Mucosa of descending colon (tissue), 3 donors: ENCODE measurements around the gene PCOLCE2. TPM values are rescaled to one million over a fixed set of nuclear protein-coding genes. Genes with fewer than 3 reads are reported as not detected.
A peak's percentile ranks its signal among the peaks of the same experiment; 100 is the strongest.

Experiments
- ATAC-seq: fragments of 200-7000 bp; cut with Tn5 transposase; one replicate; pipeline ENCODE4 v1.9.1; 2020; ENCODE audit warnings: mild to moderate bottlenecking, moderate library complexity
- DNase-seq, 3 donors: peaks; one replicate each; pipeline ENCODE4 v3.0.0-alpha.2; 2020
- H3K36me3 ChIP-seq: fragments of 200-600 bp; one replicate; pipeline ENCODE4 v1.8.0; 2021; ENCODE audit warnings: low read depth, mild to moderate bottlenecking
- H3K4me1 ChIP-seq: fragments of 200-600 bp; one replicate; pipeline ENCODE4 v1.8.0; 2021; ENCODE audit warnings: low read depth, mild to moderate bottlenecking
- H3K4me3 ChIP-seq: fragments of 200-600 bp; one replicate; pipeline ENCODE4 v1.8.0; 2021; ENCODE audit warnings: mild to moderate bottlenecking
- H3K9me3 ChIP-seq: fragments of 200-600 bp; one replicate; pipeline ENCODE4 v1.8.0; 2021; ENCODE audit warnings: mild to moderate bottlenecking
- CTCF ChIP-seq: fragments of 200-600 bp; IDR thresholded peaks from one replicate; pipeline ENCODE4 v1.8.0; 2022; ENCODE audit warnings: antibody characterized with exemption, mild to moderate bottlenecking
- intact Hi-C, 2 donors: fragments of 100-400 bp; cut with DNase I in 1 of 2; cut with micrococcal nuclease in 1 of 2; formaldehyde crosslinking; loops; one replicate each; pipeline versions ENCODE4 v1.11.0 to v1.11.1; 2022; cut with DNase I, micrococcal nuclease
- total RNA-seq, 3 donors: library from RNA; stranded (reverse); fragmentation: NEBNext Ultra II Directional in 2 of 3; extraction: Animal tissue kit (Norgen Biotek cat#: 25700) in 2 of 3; gene quantifications; one replicate each; pipeline versions ENCODE4 v1.2.1 to v1.2.4, GENCODE V29; 2021 to 2023
- donor health status: DM: no; HTN: no; CAD: no; lungs with moderate emphysema.
- donor health status: DM: no; HTN: no; CAD: no.
- donor health status: DM: no; HTN: yes; CAD: no.

Gene PCOLCE2
- total RNA-seq, 3 donors from 2014 or later: 1.5 to 8.4 (median 2.3) TPM

- Histone ChIP-seq H3K36me3 (no peaks in the 10 kb centered on the region), H3K4me3 (no peak overlapping the region), H3K4me1 (peaks cover 2% of the 10 kb centered on the region), H3K9me3 (no peaks in the 10 kb centered on the region)
- DNase-seq (no peak), ATAC-seq (peak; percentile 37)
- TF ChIP-seq CTCF: no peak
- intact Hi-C loops: no loop called here
Observed at GRCh38 chr3:142863010-142863817, 25.7 kb downstream of the PCOLCE2 start.

GRCh38 chr3:142861926-142862325 is 27.0 kb downstream of the PCOLCE2 start:
- peaks cover 2% of the 10 kb centered on the region for H3K4me1 ChIP-seq
- H3K4me3 ChIP-seq: no peak overlapping the region
- intact Hi-C loops: no loop called here
- H3K9me3 ChIP-seq: no peaks in the 10 kb centered on the region
- no peak for TF ChIP-seq CTCF
- H3K36me3 ChIP-seq: no peaks in the 10 kb centered on the region
- DNase-seq (no peak), ATAC-seq (no peak)

GRCh38 chr3:142858043-142858442 is 30.8 kb downstream of the PCOLCE2 start:
- no peaks in the 10 kb centered on the region for H3K4me1 ChIP-seq
- no peak for ATAC-seq
- H3K36me3 ChIP-seq: no peaks in the 10 kb centered on the region
- intact Hi-C loops: no loop called here
- no peak for DNase-seq
- TF ChIP-seq CTCF: no peak
- no peak overlapping the region for H3K4me3 ChIP-seq
- H3K9me3 ChIP-seq: no peaks in the 10 kb centered on the region

- H3K4me1 ChIP-seq: no peaks in the 10 kb centered on the region
- TF ChIP-seq CTCF: no peak
- DNase-seq: peak; percentile 37 to 48 (median 41)
- intact Hi-C loops: no loop called here
- peak; percentile 95 for ATAC-seq
- no peak overlapping the region for H3K4me3 ChIP-seq
- no peaks in the 10 kb centered on the region for H3K36me3 ChIP-seq
- H3K9me3 ChIP-seq: no peaks in the 10 kb centered on the region
Observed at GRCh38 chr3:142857056-142857455, 31.8 kb downstream of the PCOLCE2 start.

- Histone ChIP-seq H3K4me1 (no peaks in the 10 kb centered on the region), H3K9me3 (no peaks in the 10 kb centered on the region), H3K36me3 (no peaks in the 10 kb centered on the region), H3K4me3 (no peak overlapping the region)
- intact Hi-C loops: no loop called here
- DNase-seq (no peak), ATAC-seq (no peak)
- no peak for TF ChIP-seq CTCF
Observed at GRCh38 chr3:142853270-142854168, 35.4 kb downstream of the PCOLCE2 start.
